Measurements from ENCODE around the gene TNXB.
A peak's percentile ranks its signal among the peaks of the same experiment; 100 is the strongest.

TNXB gene

DNA sequence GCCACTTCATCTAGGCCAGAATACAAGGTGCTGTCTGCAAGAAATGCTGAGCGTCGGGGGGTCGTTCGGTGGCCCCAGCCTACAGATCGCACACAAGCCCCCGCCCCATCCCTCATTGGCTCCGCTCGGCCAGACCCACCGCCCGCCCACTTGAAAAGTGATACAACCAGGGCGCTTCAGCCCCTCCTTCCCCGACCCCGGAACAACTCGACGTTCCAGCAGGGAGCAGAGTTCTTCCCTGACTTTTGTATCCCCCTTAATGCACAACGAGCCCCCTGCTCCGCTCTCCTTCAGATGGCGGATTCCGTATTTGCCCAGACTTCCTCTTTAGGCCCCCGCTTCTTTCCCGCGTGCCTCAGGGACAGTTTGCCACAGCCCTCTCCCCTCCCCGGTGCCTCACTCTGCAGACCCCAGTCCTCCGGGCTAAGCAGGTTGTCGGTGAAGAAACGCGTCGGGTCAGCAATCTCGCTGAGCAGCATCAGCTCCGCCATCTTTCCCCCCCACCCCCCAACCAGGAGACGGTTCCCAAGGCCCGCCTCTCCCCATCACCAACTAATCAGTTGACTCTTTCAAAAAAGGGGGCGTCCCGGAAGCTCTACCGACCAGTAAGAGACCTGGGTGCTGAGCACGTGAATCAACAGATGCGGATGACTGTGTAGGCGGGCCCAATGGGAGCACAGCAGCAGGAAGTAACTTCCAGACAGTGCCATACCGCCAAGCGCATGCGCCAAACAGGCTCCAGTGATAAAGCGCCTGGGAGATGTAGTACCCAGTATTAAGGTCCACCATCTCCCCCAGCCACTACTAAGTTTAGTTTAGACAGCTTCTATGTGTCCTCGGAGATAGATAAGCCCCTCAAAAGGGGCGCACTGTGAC, 18.8 kb upstream of the TNXB start, which contains the start of gene ATF6B:
TSS of gene ATF6B (minus strand) at position 530 of the 876 bp plus-strand sequence. CDS start at position 491, 39 bp downstream.
- no peak for TF ChIP-seq CTCF (IDR thresholded peaks at IDR 0.05; ENCODE audit: insufficient read depth, low read depth, low read length, missing control alignments)
- peak within 1 kb of the TSS; percentile 100 for H3K4me3 ChIP-seq (ENCODE audit: low read length)
- peak; percentile 100 for DNase-seq (ENCODE audit: low read depth)

DNA sequence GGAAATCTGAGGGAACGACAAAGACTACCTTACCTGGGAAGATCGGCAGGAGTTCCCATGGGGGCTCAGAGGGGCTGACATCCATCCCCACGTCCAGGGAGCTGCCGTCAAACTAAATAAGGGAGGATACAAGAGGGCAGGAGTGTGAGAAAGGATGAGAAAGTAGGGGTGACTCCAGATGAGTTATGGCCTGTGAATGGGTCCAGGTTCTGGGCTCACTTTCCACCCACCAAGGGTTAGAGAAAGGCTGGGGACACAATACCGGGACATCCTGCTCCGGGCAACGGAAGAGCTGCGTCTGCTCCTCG, 18.2 kb upstream of the TNXB start:
- H3K4me3 ChIP-seq (ENCODE audit: low read length) = peak overlapping the region; percentile 100
- no peak for TF ChIP-seq CTCF (IDR thresholded peaks at IDR 0.05; ENCODE audit: insufficient read depth, low read depth, low read length, missing control alignments)
- no peak for DNase-seq (ENCODE audit: low read depth)

DNA sequence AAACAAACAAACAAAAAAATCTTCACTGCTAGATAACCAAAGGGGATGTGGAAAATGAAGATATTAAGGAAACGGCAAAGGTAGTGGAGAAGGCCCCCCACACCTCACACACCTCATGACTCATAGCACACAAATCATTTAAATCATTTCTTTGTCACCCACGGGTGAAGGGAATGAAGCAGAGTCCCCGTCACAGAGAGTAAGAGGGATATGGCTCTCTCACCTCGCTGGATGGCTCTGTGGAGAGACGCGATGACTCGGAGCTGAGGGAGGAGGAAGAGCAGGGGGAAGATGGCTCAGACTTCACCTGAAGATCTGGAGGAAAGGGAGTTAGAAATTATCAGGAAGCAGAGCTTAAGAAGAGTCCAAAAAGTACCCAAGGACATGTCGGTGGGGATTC, 17.7 kb upstream of the TNXB start:
- TF ChIP-seq CTCF (IDR thresholded peaks at IDR 0.05; ENCODE audit: insufficient read depth, low read depth, low read length, missing control alignments) = no peak
- peak; percentile 34 for DNase-seq (ENCODE audit: low read depth)
- peak overlapping the region; percentile 100 for H3K4me3 ChIP-seq (ENCODE audit: low read length)

GRCh38 chr6:32123681-32124080, 14.5 kb upstream of the TNXB start:
- TF ChIP-seq CTCF (IDR thresholded peaks at IDR 0.05; ENCODE audit: insufficient read depth, low read depth, low read length, missing control alignments) = no peak
- DNase-seq (ENCODE audit: low read depth) = no peak
- no peak overlapping the region for H3K4me3 ChIP-seq (ENCODE audit: low read length)

DNA sequence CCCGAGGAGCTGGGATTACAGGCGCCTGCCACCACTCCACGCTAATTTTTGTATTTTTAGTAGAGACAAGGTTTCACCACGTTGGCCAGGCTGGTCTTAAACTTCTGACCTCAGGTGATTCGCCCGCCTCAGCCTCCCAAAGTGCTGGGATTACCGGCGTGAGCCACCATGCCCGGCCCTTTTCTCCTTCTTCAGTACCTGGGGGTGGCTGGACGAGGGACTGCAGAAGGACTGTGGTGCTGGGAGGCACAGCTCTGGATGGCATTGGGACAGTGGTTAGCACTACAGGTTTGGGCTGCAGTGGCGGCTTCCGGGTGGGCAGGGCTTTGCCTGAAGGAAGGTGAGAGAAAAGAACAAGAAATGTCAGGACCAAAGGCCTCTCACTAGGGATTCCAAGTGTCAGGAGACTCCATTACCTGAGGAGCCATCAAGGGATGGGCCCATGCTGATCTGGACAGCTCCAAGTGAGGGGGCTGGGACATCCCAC, 11.5 kb upstream of the TNXB start:
- TF ChIP-seq CTCF (IDR thresholded peaks at IDR 0.05; ENCODE audit: insufficient read depth, low read depth, low read length, missing control alignments) = no peak
- H3K4me3 ChIP-seq (ENCODE audit: low read length) = no peak overlapping the region
- DNase-seq (ENCODE audit: low read depth) = no peak

GRCh38 chr6:32118782-32119628, 9.9 kb upstream of the TNXB start:
- peak; percentile 95 for TF ChIP-seq CTCF (IDR thresholded peaks at IDR 0.05; ENCODE audit: insufficient read depth, low read depth, low read length, missing control alignments)
- peak; percentile 89 for DNase-seq (ENCODE audit: low read depth)
- H3K4me3 ChIP-seq (ENCODE audit: low read length) = no peak overlapping the region
